Measurements from ENCODE around the gene EID1.
A peak's percentile ranks its signal among the peaks of the same experiment; 100 is the strongest.

EID1 gene

DNA sequence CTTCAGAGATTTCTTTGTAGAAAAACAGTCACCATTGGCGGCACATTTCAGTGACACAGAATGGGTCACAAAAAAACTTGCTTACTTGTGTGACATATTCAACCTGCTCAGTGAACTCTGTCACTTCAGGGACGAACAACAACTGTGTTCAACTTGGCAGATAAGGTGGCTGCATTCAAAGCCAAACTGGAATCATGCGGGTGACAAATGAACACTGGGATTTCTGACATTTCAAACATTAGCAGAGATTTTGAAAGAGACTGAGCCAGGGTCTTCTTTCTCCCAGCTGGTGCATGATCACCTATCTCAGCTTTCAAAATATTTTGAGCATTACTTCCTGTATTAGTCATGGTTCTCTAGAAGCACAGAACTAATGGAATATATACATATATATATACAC, 1.9 kb upstream of the EID1 start:
- Histone ChIP-seq H3K27ac (ENCODE audit: low read depth, low read length, poor library complexity, severe bottlenecking) (no peak overlapping the region), H3K9ac (ENCODE audit: low read length) (no peak overlapping the region), H4K20me1 (ENCODE audit: insufficient read depth, low read length) (no peaks in the 10 kb centered on the region), H3K4me1 (ENCODE audit: insufficient read depth, low read length, severe bottlenecking) (peaks cover 25% of the 10 kb centered on the region), H3F3A (ENCODE audit: insufficient read depth, low read length) (no peaks in the 10 kb centered on the region), H3K4me3 (ENCODE audit: low read depth, low read length, poor library complexity, severe bottlenecking) (no peak overlapping the region), H2AFZ (ENCODE audit: low read length) (no peak overlapping the region), H3K79me2 (ENCODE audit: insufficient read depth, low read length) (peaks cover 6% of the 10 kb centered on the region; the same call in 1 of the 2 replicates), H3K27me3 (ENCODE audit: insufficient read depth, low read length) (no peaks in the 10 kb centered on the region), H3K4me2 (ENCODE audit: low read length) (no peak overlapping the region), H3K9me3 (ENCODE audit: low read length) (no peaks in the 10 kb centered on the region), H3K9me2 (ENCODE audit: low read depth, low read length) (no peaks in the 10 kb centered on the region), H3K36me3 (ENCODE audit: insufficient read depth, low read length) (no peaks in the 10 kb centered on the region)
- TF ChIP-seq, protein P1, sequence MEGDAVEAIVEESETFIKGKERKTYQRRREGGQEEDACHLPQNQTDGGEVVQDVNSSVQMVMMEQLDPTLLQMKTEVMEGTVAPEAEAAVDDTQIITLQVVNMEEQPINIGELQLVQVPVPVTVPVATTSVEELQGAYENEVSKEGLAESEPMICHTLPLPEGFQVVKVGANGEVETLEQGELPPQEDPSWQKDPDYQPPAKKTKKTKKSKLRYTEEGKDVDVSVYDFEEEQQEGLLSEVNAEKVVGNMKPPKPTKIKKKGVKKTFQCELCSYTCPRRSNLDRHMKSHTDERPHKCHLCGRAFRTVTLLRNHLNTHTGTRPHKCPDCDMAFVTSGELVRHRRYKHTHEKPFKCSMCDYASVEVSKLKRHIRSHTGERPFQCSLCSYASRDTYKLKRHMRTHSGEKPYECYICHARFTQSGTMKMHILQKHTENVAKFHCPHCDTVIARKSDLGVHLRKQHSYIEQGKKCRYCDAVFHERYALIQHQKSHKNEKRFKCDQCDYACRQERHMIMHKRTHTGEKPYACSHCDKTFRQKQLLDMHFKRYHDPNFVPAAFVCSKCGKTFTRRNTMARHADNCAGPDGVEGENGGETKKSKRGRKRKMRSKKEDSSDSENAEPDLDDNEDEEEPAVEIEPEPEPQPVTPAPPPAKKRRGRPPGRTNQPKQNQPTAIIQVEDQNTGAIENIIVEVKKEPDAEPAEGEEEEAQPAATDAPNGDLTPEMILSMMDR (IDR thresholded peaks at IDR 0.05; ENCODE audit: low read length), result no peak
- TF ChIP-seq EZH2 (IDR thresholded peaks at IDR 0.05; ENCODE audit: borderline replicate concordance, low read length), result no peak

DNA sequence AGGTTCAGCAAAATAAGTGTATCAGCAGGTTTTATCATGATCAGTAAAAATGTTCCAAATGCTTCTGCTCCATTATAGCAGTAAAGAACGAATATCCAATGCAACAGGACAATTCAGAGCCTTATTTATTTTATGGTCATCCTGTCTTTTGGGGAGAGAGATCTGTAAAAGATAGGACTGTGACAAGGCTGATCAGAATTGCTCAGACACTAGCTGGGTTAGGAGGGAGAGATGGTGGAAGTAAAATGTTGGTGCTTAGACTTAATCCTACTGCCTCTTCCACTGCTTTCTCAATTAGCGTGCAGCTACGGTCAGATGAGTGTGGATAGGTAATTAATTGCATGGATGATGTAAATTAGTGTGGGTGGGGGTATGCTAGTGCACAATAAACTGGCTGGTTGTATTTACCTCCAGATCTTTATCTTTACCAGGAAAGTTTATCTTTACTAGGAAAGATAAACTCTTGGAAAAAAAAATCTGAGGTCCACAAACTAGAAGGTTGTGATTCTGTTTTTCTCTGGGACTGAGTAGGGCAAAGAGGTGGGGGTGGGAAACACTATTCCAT, 2.2 kb downstream of the EID1 start:
- peak overlapping the region; percentile 85 for H3K4me3 ChIP-seq (ENCODE audit: low read depth, low read length, poor library complexity, severe bottlenecking)
- no peak overlapping the region for H3K9ac ChIP-seq (ENCODE audit: low read length)
- H3K36me3 ChIP-seq (ENCODE audit: insufficient read depth, low read length), result no peaks in the 10 kb centered on the region
- H3K79me2 ChIP-seq (ENCODE audit: insufficient read depth, low read length), result peaks cover 6% of the 10 kb centered on the region; the same call in 1 of the 2 replicates
- H3K9me2 ChIP-seq (ENCODE audit: low read depth, low read length), result no peaks in the 10 kb centered on the region
- peaks cover 25% of the 10 kb centered on the region for H3K4me1 ChIP-seq (ENCODE audit: insufficient read depth, low read length, severe bottlenecking)
- H3K27ac ChIP-seq (ENCODE audit: low read depth, low read length, poor library complexity, severe bottlenecking), result no peak overlapping the region
- no peak for TF ChIP-seq EZH2 (IDR thresholded peaks at IDR 0.05; ENCODE audit: borderline replicate concordance, low read length)
- TF ChIP-seq, protein P1 (IDR thresholded peaks at IDR 0.05; ENCODE audit: low read length), result no peak
- H4K20me1 ChIP-seq (ENCODE audit: insufficient read depth, low read length), result no peaks in the 10 kb centered on the region
- peak overlapping the region; percentile 78 for H3K4me2 ChIP-seq (ENCODE audit: low read length)
- no peaks in the 10 kb centered on the region for H3K27me3 ChIP-seq (ENCODE audit: insufficient read depth, low read length)
- H2AFZ ChIP-seq (ENCODE audit: low read length), result no peak overlapping the region
- H3K9me3 ChIP-seq (ENCODE audit: low read length), result no peaks in the 10 kb centered on the region
- H3F3A ChIP-seq (ENCODE audit: insufficient read depth, low read length), result no peaks in the 10 kb centered on the region

DNA sequence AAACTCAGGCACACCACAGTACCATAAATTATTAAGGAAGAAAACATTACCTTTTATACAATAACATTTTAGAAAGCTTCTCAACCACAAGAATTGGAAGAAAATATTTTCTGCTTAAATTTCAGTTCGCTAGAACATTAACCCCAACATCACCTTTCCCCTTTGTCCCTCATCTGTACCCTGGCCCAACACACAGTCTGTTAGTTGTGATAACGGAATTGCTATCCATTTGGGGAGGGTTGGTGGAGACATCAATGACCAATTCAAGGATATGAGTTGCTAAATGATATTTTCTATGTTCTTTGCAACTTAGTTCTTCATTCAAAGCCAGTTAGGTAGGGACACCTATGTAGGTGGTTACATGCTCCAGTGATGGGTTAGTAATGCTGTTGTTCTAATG, 5.8 kb downstream of the EID1 start:
- Histone ChIP-seq H3F3A (ENCODE audit: insufficient read depth, low read length) (no peaks in the 10 kb centered on the region), H3K27me3 (ENCODE audit: insufficient read depth, low read length) (no peaks in the 10 kb centered on the region), H3K27ac (ENCODE audit: low read depth, low read length, poor library complexity, severe bottlenecking) (no peak overlapping the region), H3K79me2 (ENCODE audit: insufficient read depth, low read length) (peaks cover 4% of the 10 kb centered on the region; the same call in 1 of the 2 replicates), H3K9ac (ENCODE audit: low read length) (no peak overlapping the region), H2AFZ (ENCODE audit: low read length) (no peak overlapping the region), H3K4me1 (ENCODE audit: insufficient read depth, low read length, severe bottlenecking) (peaks cover 14% of the 10 kb centered on the region), H4K20me1 (ENCODE audit: insufficient read depth, low read length) (no peaks in the 10 kb centered on the region), H3K9me2 (ENCODE audit: low read depth, low read length) (no peaks in the 10 kb centered on the region), H3K4me2 (ENCODE audit: low read length) (no peak overlapping the region), H3K4me3 (ENCODE audit: low read depth, low read length, poor library complexity, severe bottlenecking) (no peak overlapping the region), H3K9me3 (ENCODE audit: low read length) (no peaks in the 10 kb centered on the region), H3K36me3 (ENCODE audit: insufficient read depth, low read length) (no peaks in the 10 kb centered on the region)
- TF ChIP-seq, protein P1 (IDR thresholded peaks at IDR 0.05; ENCODE audit: low read length), result no peak
- TF ChIP-seq EZH2 (IDR thresholded peaks at IDR 0.05; ENCODE audit: borderline replicate concordance, low read length), result no peak

All from OCI-LY1 (cell line).